Spinal cord (tissue), 10 donors: ENCODE measurements around the gene FREM2. TPM values are rescaled to one million over a fixed set of nuclear protein-coding genes. Genes with fewer than 3 reads are reported as not detected.

Source experiments
- DNase-seq, 6 donors: peaks; one replicate each; pipeline versions ENCODE4 v3.0.0 to v3.0.0-alpha.2; 2013 to 2015; ENCODE audit warnings: low spot score in 6 of 6, low read depth in 4 of 6
- H3K27ac ChIP-seq: one replicate; pipeline ENCODE4 v1.5.1; 2013; ENCODE audit warnings: low read depth, low read length, control low read depth
- H3K27me3 ChIP-seq: one replicate; pipeline ENCODE4 v1.6.1; 2013; ENCODE audit warnings: low read length; ENCODE audit not compliant: control insufficient read depth, insufficient read depth
- H3K36me3 ChIP-seq: one replicate; pipeline ENCODE4 v1.6.1; 2013; ENCODE audit warnings: low read length; ENCODE audit not compliant: control insufficient read depth, insufficient read depth
- H3K4me1 ChIP-seq: one replicate; pipeline ENCODE4 v1.6.1; 2013; ENCODE audit warnings: low read length; ENCODE audit not compliant: control insufficient read depth, insufficient read depth
- H3K4me3 ChIP-seq: one replicate; pipeline ENCODE4 v1.5.1; 2013; ENCODE audit warnings: low read depth, low read length, control low read depth
- H3K9me3 ChIP-seq: one replicate; pipeline ENCODE4 v1.6.1; 2013; ENCODE audit warnings: low read length; ENCODE audit not compliant: control insufficient read depth, insufficient read depth
- WGBS: methylation state at CpG from one replicate; pipeline ENCODE4 v1.1.5; 2013; ENCODE audit warnings: missing lambda C conversion rate; ENCODE audit not compliant: insufficient coverage; 5-methylcytosine and 5-hydroxymethylcytosine counted together
- polyA plus RNA-seq, 2 donors: library from polyadenylated mRNA; unstranded; fragments of 120-200 nt; gene quantifications; one replicate each; pipeline ENCODE4 v1.2.1, GENCODE V29; 2013; ENCODE audit not compliant: insufficient read length in 2 of 2
- small RNA-seq: library from RNA; depleted of rRNA; stranded (forward); fragments of <200 nt; gene quantifications from one replicate; pipeline ENCODE3, GENCODE V24; 2014; ENCODE audit warnings: low replicate concordance
- total RNA-seq, 2 donors: library from RNA; depleted of rRNA in 1 of 2; stranded (reverse); fragments of 120-200 nt in 1 of 2; fragments of >200 nt in 1 of 2; gene quantifications; one replicate each; pipeline versions ENCODE4 v1.2.3 to v1.2.4, GENCODE V29; 2013 to 2014
- donor health status: healthy.

FREM2 gene
- total and polyA plus RNA-seq, 4 donors: 2.7 to 16.0 (median 6.4) TPM

DNA sequence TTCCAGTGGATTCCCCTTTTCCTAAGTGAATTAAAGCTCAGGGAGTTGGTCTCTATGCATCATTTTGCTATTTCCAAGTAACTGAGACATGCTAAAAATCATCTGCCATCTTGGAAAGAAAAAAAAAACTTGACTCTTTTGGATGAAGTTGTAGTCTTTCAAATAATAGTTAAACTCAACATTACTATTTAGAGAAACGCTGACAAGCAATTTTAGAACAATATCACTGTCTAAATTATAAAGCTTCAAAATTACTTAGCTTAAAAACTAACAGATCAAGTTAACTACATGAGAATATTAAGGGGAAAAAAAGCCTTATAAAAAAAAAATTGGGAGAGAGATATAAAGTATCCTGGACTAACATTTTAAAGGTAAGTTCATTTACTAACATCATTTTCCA, 235.3 kb downstream of the FREM2 start:
- no CpG with 5 or more reads among the region's 1 CpG for WGBS
- H3K9me3 ChIP-seq: no peaks in the 10 kb centered on the region

DNA sequence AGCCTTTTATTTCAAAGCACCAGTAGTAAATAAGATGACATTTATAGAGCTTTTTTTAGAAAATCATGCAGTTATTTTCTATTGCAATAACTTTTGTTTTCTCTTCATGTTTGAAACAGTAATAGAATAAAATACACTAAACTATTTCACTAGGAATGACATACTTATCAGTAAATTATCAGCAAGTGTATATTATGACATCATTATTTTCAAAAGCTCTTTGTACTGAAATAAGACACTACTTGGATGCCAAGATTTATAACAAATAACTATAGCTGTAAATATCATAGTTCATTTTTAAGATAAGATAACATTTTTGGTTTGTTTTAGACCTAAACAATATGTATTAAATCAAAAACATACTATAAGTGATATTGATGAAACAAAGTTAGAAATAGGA, 246.9 kb downstream of the FREM2 start:
- H3K36me3 ChIP-seq: no peaks in the 10 kb centered on the region
- no peak overlapping the region for H3K4me3 ChIP-seq
- H3K9me3 ChIP-seq: no peaks in the 10 kb centered on the region
- H3K4me1 ChIP-seq: no peaks in the 10 kb centered on the region
- H3K27me3 ChIP-seq: no peaks in the 10 kb centered on the region
- DNase-seq: no peak
- H3K27ac ChIP-seq: no peak overlapping the region

More for the DNA sequence above, 235.3 kb downstream of the FREM2 start:
- Histone ChIP-seq H3K27ac (no peak overlapping the region), H3K36me3 (no peaks in the 10 kb centered on the region), H3K27me3 (no peaks in the 10 kb centered on the region), H3K4me1 (no peaks in the 10 kb centered on the region), H3K4me3 (no peak overlapping the region)
- DNase-seq: no peak

Small RNA genes lying within 50 kb of the gene (small RNA-seq; reads per million reads assigned to genes)
- not detected for gene PLA2G12AP2
- gene RNU6-56P: not detected
